PFSK-1 (cell line): ENCODE measurements around the gene DAPK1.

ENCODE experiments used
- FOXP2 ChIP-seq: optimal IDR thresholded peaks from 2 replicates; pipeline ENCODE3; 2011; ENCODE audit warnings: borderline replicate concordance, control low read depth, inconsistent platforms; ENCODE audit not compliant: insufficient read depth; ENCODE audit errors: extremely low read length, extremely low read depth
- POLR2AphosphoS5 ChIP-seq: IDR thresholded peaks from 2 replicates; pipeline ENCODE4 v1.6.1; 2012; ENCODE audit warnings: low read depth, mild to moderate bottlenecking, control low read depth, low read length, moderate library complexity
- SIN3A ChIP-seq: IDR thresholded peaks from 2 replicates; pipeline ENCODE4 v1.6.1; 2012; ENCODE audit warnings: mild to moderate bottlenecking, low read length, moderate library complexity, borderline replicate concordance; ENCODE audit not compliant: insufficient read depth
- TAF1 ChIP-seq: IDR thresholded peaks from 2 replicates; pipeline ENCODE4 v1.6.1; 2012; ENCODE audit warnings: low read length, control low read depth, borderline replicate concordance; ENCODE audit not compliant: insufficient read depth
- TF ChIP-seq, protein P1 (sequence below), 2 experiments: IDR thresholded peaks; 2 replicates each; pipeline versions ENCODE4 v1.6.1 to v1.8.0; 2011 to 2012; ENCODE audit warnings: low read depth in 2 of 2, low read length in 2 of 2, control low read depth in 1 of 2, inconsistent platforms in 1 of 2, mild to moderate bottlenecking in 1 of 2, moderate library complexity in 1 of 2; ENCODE audit not compliant: insufficient read depth in 1 of 2

GRCh38 chr9:87562062-87562461 is 64.4 kb downstream of the DAPK1 start:
- TF ChIP-seq POLR2AphosphoS5 (no peak), TAF1 (no peak), SIN3A (no peak), FOXP2 (no peak)
- TF ChIP-seq, protein P1, sequence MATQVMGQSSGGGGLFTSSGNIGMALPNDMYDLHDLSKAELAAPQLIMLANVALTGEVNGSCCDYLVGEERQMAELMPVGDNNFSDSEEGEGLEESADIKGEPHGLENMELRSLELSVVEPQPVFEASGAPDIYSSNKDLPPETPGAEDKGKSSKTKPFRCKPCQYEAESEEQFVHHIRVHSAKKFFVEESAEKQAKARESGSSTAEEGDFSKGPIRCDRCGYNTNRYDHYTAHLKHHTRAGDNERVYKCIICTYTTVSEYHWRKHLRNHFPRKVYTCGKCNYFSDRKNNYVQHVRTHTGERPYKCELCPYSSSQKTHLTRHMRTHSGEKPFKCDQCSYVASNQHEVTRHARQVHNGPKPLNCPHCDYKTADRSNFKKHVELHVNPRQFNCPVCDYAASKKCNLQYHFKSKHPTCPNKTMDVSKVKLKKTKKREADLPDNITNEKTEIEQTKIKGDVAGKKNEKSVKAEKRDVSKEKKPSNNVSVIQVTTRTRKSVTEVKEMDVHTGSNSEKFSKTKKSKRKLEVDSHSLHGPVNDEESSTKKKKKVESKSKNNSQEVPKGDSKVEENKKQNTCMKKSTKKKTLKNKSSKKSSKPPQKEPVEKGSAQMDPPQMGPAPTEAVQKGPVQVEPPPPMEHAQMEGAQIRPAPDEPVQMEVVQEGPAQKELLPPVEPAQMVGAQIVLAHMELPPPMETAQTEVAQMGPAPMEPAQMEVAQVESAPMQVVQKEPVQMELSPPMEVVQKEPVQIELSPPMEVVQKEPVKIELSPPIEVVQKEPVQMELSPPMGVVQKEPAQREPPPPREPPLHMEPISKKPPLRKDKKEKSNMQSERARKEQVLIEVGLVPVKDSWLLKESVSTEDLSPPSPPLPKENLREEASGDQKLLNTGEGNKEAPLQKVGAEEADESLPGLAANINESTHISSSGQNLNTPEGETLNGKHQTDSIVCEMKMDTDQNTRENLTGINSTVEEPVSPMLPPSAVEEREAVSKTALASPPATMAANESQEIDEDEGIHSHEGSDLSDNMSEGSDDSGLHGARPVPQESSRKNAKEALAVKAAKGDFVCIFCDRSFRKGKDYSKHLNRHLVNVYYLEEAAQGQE (IDR thresholded peaks at IDR 0.05; ENCODE audit: insufficient read depth in 1 of 2, low read depth in 2 of 2, low read length in 2 of 2) = no peak
